Small intestine (tissue), 7 donors: ENCODE measurements around the gene NOL7. TPM values are rescaled to one million over a fixed set of nuclear protein-coding genes. Genes with fewer than 3 reads are reported as not detected.

Experiments
- DNase-seq, 2 donors: peaks; one replicate each; pipeline versions ENCODE4 v3.0.0 to v3.0.0-alpha.2; 2013
- FAIRE-seq: peaks from 2 replicates; lab custom pipeline; 2012; peaks lifted over from hg19 to GRCh38; lab: Jason Lieb, UNC
- H3K27ac ChIP-seq, 3 donors: one replicate each; pipeline ENCODE4 v1.5.1; 2013; ENCODE audit warnings: low read length in 2 of 3, mild to moderate bottlenecking in 2 of 3, control low read depth in 1 of 3, inconsistent platforms in 1 of 3, low read depth in 1 of 3, moderate library complexity in 1 of 3
- H3K27me3 ChIP-seq, 3 donors: one replicate each; pipeline ENCODE4 v1.6.1; 2013; ENCODE audit warnings: low read length in 3 of 3, inconsistent platforms in 1 of 3; ENCODE audit not compliant: control insufficient read depth in 3 of 3, insufficient read depth in 3 of 3
- H3K36me3 ChIP-seq, 3 donors: one replicate each; pipeline ENCODE4 v1.6.1; 2013; ENCODE audit warnings: low read length in 3 of 3, inconsistent platforms in 1 of 3, low read depth in 1 of 3, mild to moderate bottlenecking in 1 of 3, moderate library complexity in 1 of 3; ENCODE audit not compliant: control insufficient read depth in 3 of 3, insufficient read depth in 2 of 3
- H3K4me1 ChIP-seq, 3 donors: one replicate each; pipeline ENCODE4 v1.6.1; 2013; ENCODE audit warnings: low read length in 2 of 3, inconsistent platforms in 1 of 3, low read depth in 1 of 3, mild to moderate bottlenecking in 1 of 3, moderate library complexity in 1 of 3; ENCODE audit not compliant: control insufficient read depth in 3 of 3, insufficient read depth in 2 of 3
- H3K4me3 ChIP-seq, 3 donors: one replicate each; pipeline ENCODE4 v1.5.1; 2013; ENCODE audit warnings: low read length in 3 of 3, control low read depth in 1 of 3, inconsistent platforms in 1 of 3, low read depth in 1 of 3, mild to moderate bottlenecking in 1 of 3, moderate library complexity in 1 of 3
- H3K9me3 ChIP-seq, 2 donors: one replicate each; pipeline ENCODE4 v1.6.1; 2013; ENCODE audit warnings: low read depth in 1 of 2, low read length in 1 of 2; ENCODE audit not compliant: control insufficient read depth in 2 of 2, insufficient read depth in 1 of 2
- WGBS, 3 donors: extraction: QIAGEN DNeasy Blood & Tissue Kit; methylation state at CpG; one replicate each; pipeline ENCODE4 v1.1.7; 2013; 5-methylcytosine and 5-hydroxymethylcytosine counted together
- polyA plus RNA-seq, 4 donors: library from polyadenylated mRNA; stranded (reverse) in 3 of 4; unstranded in 1 of 4; fragments of 200-250 nt in 3 of 4; fragments of 120-200 nt in 1 of 4; gene quantifications; one replicate each; pipeline versions ENCODE4 v1.2.1 to v1.2.3, GENCODE V29; 2013
- donor health status: healthy with polysubstance abuse.
- donor health status: control.
- donor health status: control.
- donor health status: Bipolar disorder and iron deficiency.
- donor health status: healthy.

Gene NOL7
- polyA plus RNA-seq, 4 donors, result 62.6 to 80.2 (median 74.2) TPM

- H3K27me3 ChIP-seq, result no peaks in the 10 kb centered on the region
- H3K9me3 ChIP-seq, result no peaks in the 10 kb centered on the region
- no peak for FAIRE-seq
- no peaks in the 10 kb centered on the region for H3K4me1 ChIP-seq
- H3K36me3 ChIP-seq, result peaks cover 6 to 45% (median 7%) of the 10 kb centered on the region in 3 donors
- no peak overlapping the region for H3K27ac ChIP-seq
- WGBS, 3 donors, result 92 to 95% (median 94%) methylated on average over 9 of the region's 9 CpGs
- no peak overlapping the region for H3K4me3 ChIP-seq
- DNase-seq, result no peak
Observed at GRCh38 chr6:13589801-13590200, 25.3 kb upstream of the NOL7 start.

GRCh38 chr6:13590574-13591153 lies 24.5 kb upstream of the NOL7 start:
- Histone ChIP-seq H3K9me3 (no peaks in the 10 kb centered on the region), H3K36me3 (peaks cover 6 to 47% (median 7%) of the 10 kb centered on the region in 3 donors), H3K4me3 (no peak overlapping the region), H3K27me3 (no peaks in the 10 kb centered on the region), H3K4me1 (no peaks in the 10 kb centered on the region), H3K27ac (no peak overlapping the region)
- DNase-seq, result no peak
- FAIRE-seq, result no peak
- WGBS, 3 donors, result 87 to 97% (median 90%) methylated on average over 1 of the region's 1 CpG

GRCh38 chr6:13591205-13591921 lies 23.8 kb upstream of the NOL7 start:
- no peak for DNase-seq
- 94 to 96% (median 94%) methylated on average over 21 of the region's 21 CpGs for WGBS, 3 donors
- Histone ChIP-seq H3K9me3 (no peaks in the 10 kb centered on the region), H3K27ac (no peak overlapping the region), H3K4me3 (no peak overlapping the region), H3K36me3 (peaks cover 6 to 50% (median 7%) of the 10 kb centered on the region in 3 donors), H3K27me3 (no peaks in the 10 kb centered on the region), H3K4me1 (no peaks in the 10 kb centered on the region)
- FAIRE-seq, result no peak

- FAIRE-seq (no peak), DNase-seq (no peak)
- Histone ChIP-seq H3K4me1 (no peaks in the 10 kb centered on the region), H3K36me3 (peaks cover 0 to 41% (median 2%) of the 10 kb centered on the region in 3 donors), H3K27me3 (no peaks in the 10 kb centered on the region), H3K4me3 (no peak overlapping the region), H3K27ac (no peak overlapping the region), H3K9me3 (no peaks in the 10 kb centered on the region)
- 76 to 90% (median 87%) methylated on average over 6 of the region's 6 CpGs for WGBS, 3 donors
Observed at GRCh38 chr6:13593103-13593502, 22.0 kb upstream of the NOL7 start.

- Histone ChIP-seq H3K4me1 (no peaks in the 10 kb centered on the region), H3K27me3 (no peaks in the 10 kb centered on the region), H3K36me3 (peaks cover 0 to 47% (median 0%) of the 10 kb centered on the region in 3 donors), H3K9me3 (no peaks in the 10 kb centered on the region), H3K4me3 (no peak overlapping the region), H3K27ac (no peak overlapping the region)
- no peak for FAIRE-seq
- 92 to 94% (median 94%) methylated on average over 6 of the region's 6 CpGs for WGBS, 3 donors
- DNase-seq, result no peak
Observed at GRCh38 chr6:13593720-13594119, 21.4 kb upstream of the NOL7 start.

GRCh38 chr6:13597073-13597472 lies 18.1 kb upstream of the NOL7 start:
- 87 to 96% (median 94%) methylated on average over 4 of the region's 4 CpGs for whole genome bisulfite sequencing, 3 donors
- FAIRE-seq (no peak), DNase-seq (no peak)
- no peak overlapping the region for H3K27ac ChIP-seq
- H3K4me3 ChIP-seq, result no peak overlapping the region
- no peaks in the 10 kb centered on the region for H3K9me3 ChIP-seq
- no peaks in the 10 kb centered on the region for H3K27me3 ChIP-seq
- H3K4me1 ChIP-seq, result no peaks in the 10 kb centered on the region
- H3K36me3 ChIP-seq, result peaks cover 0 to 42% (median 2%) of the 10 kb centered on the region in 3 donors

GRCh38 chr6:13600036-13600435 lies 15.1 kb upstream of the NOL7 start:
- Histone ChIP-seq H3K27me3 (no peaks in the 10 kb centered on the region), H3K4me1 (no peaks in the 10 kb centered on the region), H3K4me3 (no peak overlapping the region), H3K9me3 (no peaks in the 10 kb centered on the region), H3K27ac (no peak overlapping the region), H3K36me3 (peaks cover 0 to 26% (median 2%) of the 10 kb centered on the region in 3 donors)
- FAIRE-seq (no peak), DNase-seq (no peak)
- 89 to 97% (median 95%) methylated on average over 6 of the region's 6 CpGs for WGBS, 3 donors

- FAIRE-seq, result no peak
- WGBS, 3 donors, result 83 to 88% (median 86%) methylated on average over 4 of the region's 4 CpGs
Observed at GRCh38 chr6:13604135-13604534, 11.0 kb upstream of the NOL7 start.

More at GRCh38 chr6:13604135-13604534, 11.0 kb upstream of the NOL7 start:
- Histone ChIP-seq H3K36me3 (peaks cover 0 to 13% (median 2%) of the 10 kb centered on the region in 3 donors), H3K27ac (no peak overlapping the region), H3K27me3 (no peaks in the 10 kb centered on the region), H3K9me3 (no peaks in the 10 kb centered on the region), H3K4me3 (no peak overlapping the region), H3K4me1 (no peaks in the 10 kb centered on the region)
- no peak for DNase-seq
